K562 (cell line): ENCODE measurements around the gene C6orf15. TPM values are rescaled to one million over a fixed set of nuclear protein-coding genes. Genes with fewer than 3 reads are reported as not detected.
A peak's percentile ranks its signal among the peaks of the same experiment; 100 is the strongest.

Experiments
- ATAC-seq: fragments of 200-7000 bp; cut with Tn5 transposase; 3 replicates; pipeline ENCODE4 v1.9.1; 2020; ENCODE audit warnings: moderate library complexity
- BruUV-seq: library from RNA; stranded (reverse); fragments of 400-500 nt; replicated peaks from 2 replicates; lab custom pipeline; 2021; lab: Mats Ljungman, UMichigan
- CTCF ChIA-PET: fragments of 300-600 bp; formaldehyde crosslinking; extraction: SDS; loops from one replicate; lab custom pipeline; 2021; ENCODE audit warnings: low intra/inter-chr PET ratio; lab: Yijun Ruan, JAX
- POLR2A ChIA-PET: fragments of 300-600, 350-650 bp; sonication (Branson Sonifier 250); formaldehyde crosslinking; extraction: SDS; loops from one replicate; lab custom pipeline; 2021; ENCODE audit warnings: antibody characterized with exemption, inconsistent platforms; lab: Yijun Ruan, JAX
- DNase-seq, 4 experiments: peaks; one replicate each; pipeline versions ENCODE4 v3.0.0 to v3.0.0-alpha.2; 2011 to 2018; ENCODE audit warnings: low spot score in 3 of 4, mixed read lengths in 3 of 4; ENCODE audit errors: extremely low read depth in 1 of 4
- FAIRE-seq: peaks from 2 replicates; lab custom pipeline; 2011; peaks lifted over from hg19 to GRCh38; lab: Jason Lieb, UNC
- H2AFZ ChIP-seq: 2 replicates; pipeline ENCODE4 v1.6.0; 2011; ENCODE audit warnings: low read depth, low read length, control low read depth, inconsistent platforms
- H3K27ac ChIP-seq: fragments of 200-600 bp; 3 replicates; pipeline ENCODE4 v1.8.0; 2011; ENCODE audit warnings: low read depth, mild to moderate bottlenecking, control low read depth, inconsistent platforms, low read length, moderate library complexity, mixed read lengths; ENCODE audit errors: extremely low read depth
- H3K27me3 ChIP-seq, 2 experiments: fragments of 300-600 bp in 1 of 2; 2 replicates in 1 of 2; 3 replicates in 1 of 2; pipeline versions ENCODE4 v1.6.0 to v1.8.0; 2011; ENCODE audit warnings: inconsistent platforms in 2 of 2, low read length in 2 of 2, mild to moderate bottlenecking in 1 of 2, mixed read lengths in 1 of 2, moderate library complexity in 1 of 2; ENCODE audit not compliant: control insufficient read depth in 2 of 2, insufficient read depth in 2 of 2
- H3K36me3 ChIP-seq: fragments of 300-600 bp; 3 replicates; pipeline ENCODE4 v1.8.0; 2011; ENCODE audit warnings: mild to moderate bottlenecking, low read length, inconsistent platforms; ENCODE audit not compliant: control insufficient read depth, insufficient read depth
- H3K4me1 ChIP-seq, 2 experiments: fragments of 200-600 bp in 1 of 2; replicated peaks in 1 of 2; 2 replicates in 1 of 2; 3 replicates in 1 of 2; pipeline versions ENCODE4 v1.5.1 to v1.8.0; 2011; ENCODE audit warnings: inconsistent platforms in 2 of 2, low read length in 2 of 2, mild to moderate bottlenecking in 1 of 2, mixed read lengths in 1 of 2, moderate library complexity in 1 of 2; ENCODE audit not compliant: control insufficient read depth in 2 of 2, insufficient read depth in 2 of 2
- H3K4me2 ChIP-seq: 2 replicates; pipeline ENCODE4 v1.6.1; 2011; ENCODE audit warnings: low read length, control low read depth, inconsistent platforms, mixed read lengths; ENCODE audit not compliant: insufficient read depth
- H3K4me3 ChIP-seq: fragments of 200-600 bp; sonication (generic), shearing (Covaris generic); 2 replicates; pipeline ENCODE4 v1.5.1; 2016; ENCODE audit warnings: control low read depth, inconsistent platforms
- H3K79me2 ChIP-seq: fragments of 200-600 bp; 3 replicates; pipeline ENCODE4 v1.8.0; 2011; ENCODE audit warnings: low read length, inconsistent platforms; ENCODE audit not compliant: control insufficient read depth, insufficient read depth
- H3K9ac ChIP-seq, 2 experiments: 2 replicates each; pipeline versions ENCODE4 v1.6.0 to v1.6.1; 2011; ENCODE audit warnings: low read depth in 2 of 2, low read length in 2 of 2, control low read depth in 1 of 2, inconsistent platforms in 1 of 2, mild to moderate bottlenecking in 1 of 2, mixed read lengths in 1 of 2; ENCODE audit not compliant: insufficient read depth in 1 of 2
- H3K9me1 ChIP-seq: one replicate; pipeline ENCODE4 v1.6.0; 2011; ENCODE audit warnings: inconsistent platforms, mild to moderate bottlenecking, low read length, moderate library complexity; ENCODE audit not compliant: control insufficient read depth, insufficient read depth
- H3K9me3 ChIP-seq: replicated peaks from 2 replicates; pipeline ENCODE4 v1.5.1; 2011; ENCODE audit warnings: low read depth, low read length, inconsistent platforms; ENCODE audit not compliant: control insufficient read depth, insufficient read depth
- H4K20me1 ChIP-seq: replicated peaks from 2 replicates; pipeline ENCODE4 v1.6.1; 2011; ENCODE audit warnings: low read length, inconsistent platforms, mixed read lengths; ENCODE audit not compliant: control insufficient read depth, insufficient read depth
- CREB3 ChIP-seq: fragments of 450-650 bp; conservative IDR thresholded peaks from 2 replicates; pipeline ENCODE4 v1.6.1; 2016; ENCODE audit warnings: missing genetic modification characterization, low read depth, mild to moderate bottlenecking, missing compliant biosample characterization, moderate library complexity
- NCOA2 ChIP-seq, 2 experiments: fragments of 450-650 bp; IDR thresholded peaks; 2 replicates each; pipeline ENCODE4 v1.6.1; 2018; ENCODE audit warnings: mild to moderate bottlenecking in 2 of 2, moderate library complexity in 1 of 2; ENCODE audit not compliant: partially characterized antibody in 2 of 2
- TSC22D4 ChIP-seq: fragments of 450-650 bp; IDR thresholded peaks from 2 replicates; pipeline ENCODE4 v1.6.1; 2016; ENCODE audit warnings: missing genetic modification characterization, missing biosample characterization, control low read depth
- WGBS: fragments of 100-300 bp; shearing (Covaris generic); methylation state at CpG from one replicate; pipeline ENCODE4 v1.1.6; 2016; ENCODE audit warnings: low coverage, mixed read lengths; ENCODE audit not compliant: insufficient coverage; ENCODE audit errors: missing lambda C conversion rate; 5-methylcytosine and 5-hydroxymethylcytosine counted together
- in situ Hi-C: fragments of 300-500 bp; cut with MboI; formaldehyde crosslinking; loops from 4 replicates; pipeline ENCODE4 v1.15.0; 2018; ENCODE audit warnings: inconsistent platforms, mixed read lengths
- intact Hi-C: fragments of 100-400 bp; cut with micrococcal nuclease; formaldehyde crosslinking; loops from 2 replicates; pipeline ENCODE4 v1.14.2; 2022
- polyA plus RNA-seq, 8 experiments: library from polyadenylated mRNA; depleted of rRNA in 4 of 8; stranded (reverse) in 5 of 8; unstranded in 3 of 8; fragments of >200 nt; fragmentation: Nextera tagmentation in 2 of 8; fragmentation: Illumina TruSeq in 1 of 8; extraction: Ambion mirVana in 2 of 8; extraction: Trizol in 1 of 8; gene quantifications; 2 replicates each; pipeline versions ENCODE4 v1.2.1 to v1.2.3, GENCODE V29; 2011 to 2014; ENCODE audit warnings: inconsistent platforms in 1 of 8, missing spikeins in 1 of 8
- total RNA-seq, 7 experiments: library from RNA; depleted of rRNA in 6 of 7; stranded (reverse); fragments of >200 nt in 6 of 7; fragmentation: Illumina TruSeq in 2 of 7; extraction: Trizol in 2 of 7; gene quantifications; 2 replicates each; pipeline versions ENCODE4 v1.2.1 to v1.2.3, GENCODE V29; 2011 to 2021; ENCODE audit warnings: low replicate concordance in 1 of 7
- TF ChIP-seq, protein P1 (sequence below): IDR thresholded peaks from 2 replicates; pipeline ENCODE4 v1.6.1; 2016; ENCODE audit warnings: missing genetic modification characterization, missing compliant biosample characterization

Gene C6orf15
- total and polyA plus RNA-seq, 9 of the 15 experiments (the other 6 are each of a cell fraction or from before 2014, with no cell fraction given): not detected

DNA sequence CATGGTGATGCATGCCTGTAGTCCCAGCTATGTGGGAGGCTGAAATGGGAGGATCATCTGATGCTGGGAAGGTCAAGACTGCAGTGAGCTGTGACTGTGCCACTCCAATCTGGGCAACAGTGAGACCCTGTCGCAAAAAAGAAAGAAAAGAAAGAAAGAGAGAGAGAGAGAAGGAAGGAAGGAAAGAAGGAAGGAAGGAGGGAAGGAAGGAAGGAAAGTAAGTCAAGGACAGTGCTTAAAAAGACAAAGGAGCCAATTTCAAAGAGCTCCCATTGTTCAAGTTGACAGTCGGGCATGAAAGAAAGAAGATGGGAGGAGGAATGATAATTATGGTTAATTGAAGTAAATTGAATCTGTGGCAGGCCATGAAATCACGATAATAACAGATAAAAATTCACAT, 16.2 kb downstream of the C6orf15 start:
- in situ Hi-C loops: no loop called here
- CTCF ChIA-PET: no interaction called here
- TF ChIP-seq, protein P1, sequence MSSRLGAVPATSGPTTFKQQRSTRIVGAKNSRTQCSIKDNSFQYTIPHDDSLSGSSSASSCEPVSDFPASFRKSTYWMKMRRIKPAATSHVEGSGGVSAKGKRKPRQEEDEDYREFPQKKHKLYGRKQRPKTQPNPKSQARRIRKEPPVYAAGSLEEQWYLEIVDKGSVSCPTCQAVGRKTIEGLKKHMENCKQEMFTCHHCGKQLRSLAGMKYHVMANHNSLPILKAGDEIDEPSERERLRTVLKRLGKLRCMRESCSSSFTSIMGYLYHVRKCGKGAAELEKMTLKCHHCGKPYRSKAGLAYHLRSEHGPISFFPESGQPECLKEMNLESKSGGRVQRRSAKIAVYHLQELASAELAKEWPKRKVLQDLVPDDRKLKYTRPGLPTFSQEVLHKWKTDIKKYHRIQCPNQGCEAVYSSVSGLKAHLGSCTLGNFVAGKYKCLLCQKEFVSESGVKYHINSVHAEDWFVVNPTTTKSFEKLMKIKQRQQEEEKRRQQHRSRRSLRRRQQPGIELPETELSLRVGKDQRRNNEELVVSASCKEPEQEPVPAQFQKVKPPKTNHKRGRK (tag): peak; percentile 79
- TF ChIP-seq TSC22D4 (tag): 0 out of 2 replicates have a peak, but pooled peaks have one; percentile 35
- no peak for TF ChIP-seq NCOA2 (IDR thresholded peaks at IDR 0.05; ENCODE audit: partially characterized antibody in 2 of 2)
- no peak for TF ChIP-seq CREB3 (tag)
- no peak overlapping the region for H3K4me3 ChIP-seq
- no peak for FAIRE-seq
- intact Hi-C loops: no loop called here
- peaks cover 0 to 16% of the 10 kb centered on the region in 2 experiments; a peak in 1 of 5 replicates for H3K27me3 ChIP-seq
- H3K9me1 ChIP-seq: no peaks in the 10 kb centered on the region
- no peak overlapping the region for H2AFZ ChIP-seq
- H4K20me1 ChIP-seq: no peaks in the 10 kb centered on the region
- POLR2A ChIA-PET: no interaction called here
- H3K9ac ChIP-seq: no peak overlapping the region
- no peak overlapping the region for H3K4me2 ChIP-seq
- H3K79me2 ChIP-seq: no peaks in the 10 kb centered on the region
- DNase-seq: no peak
- peaks cover 0 to 2% of the 10 kb centered on the region in 2 experiments; a peak in 3 of 5 replicates for H3K4me1 ChIP-seq
- H3K9me3 ChIP-seq: no peaks in the 10 kb centered on the region
- no peaks in the 10 kb centered on the region for H3K36me3 ChIP-seq
- 7% methylated on average over 3 of the region's 3 CpGs for WGBS
- no peak for ATAC-seq
- H3K27ac ChIP-seq: no peak overlapping the region
- BruUV-seq: no TSS peak
